HepG2 (cell line): ENCODE measurements around the gene PFKP. TPM values are rescaled to one million over a fixed set of nuclear protein-coding genes. Genes with fewer than 3 reads are reported as not detected.
"Not testable (repeated sequence)": the region's sequence is repeated elsewhere in the genome, so short reads cannot be mapped to it uniquely, and the experiment has no call there.

Source experiments
- ATAC-seq: fragments of 200-7000 bp; cut with Tn5 transposase; 3 replicates; pipeline ENCODE4 v1.9.1; 2020; ENCODE audit warnings: mild to moderate bottlenecking, moderate library complexity
- BruUV-seq: library from RNA; stranded (reverse); fragments of 400-500 nt; replicated peaks from 2 replicates; lab custom pipeline; 2021; lab: Mats Ljungman, UMichigan
- CTCF ChIA-PET: fragments of 300-600 bp; formaldehyde crosslinking; extraction: SDS; loops from one replicate; lab custom pipeline; 2021; ENCODE audit warnings: low total read pairs, inconsistent platforms, low intra/inter-chr PET ratio; lab: Yijun Ruan, JAX
- POLR2A ChIA-PET: fragments of 350-600 bp; sonication (Branson Sonifier 250); formaldehyde crosslinking; loops from one replicate; lab custom pipeline; 2020; ENCODE audit warnings: antibody characterized with exemption, inconsistent platforms; lab: Yijun Ruan, JAX
- DNase-seq: peaks from one replicate; pipeline ENCODE4 v3.0.0-alpha.2; 2015; ENCODE audit warnings: low spot score
- FAIRE-seq: peaks from 3 replicates; lab custom pipeline; 2011; peaks lifted over from hg19 to GRCh38; lab: Jason Lieb, UNC
- H2AFZ ChIP-seq: one replicate; pipeline ENCODE4 v1.6.1; 2011; ENCODE audit warnings: low read length, inconsistent platforms
- H3K27ac ChIP-seq: fragments of 300-600 bp; 3 replicates; pipeline ENCODE4 v1.8.0; 2011; ENCODE audit warnings: mixed run types, mild to moderate bottlenecking, mixed read lengths, low read length, inconsistent platforms; ENCODE audit not compliant: insufficient read depth; ENCODE audit errors: extremely low read length
- H3K27me3 ChIP-seq, 2 experiments: fragments of 200-600 bp in 1 of 2; 2 replicates in 1 of 2; 3 replicates in 1 of 2; pipeline versions ENCODE4 v1.6.0 to v1.8.0; 2011; ENCODE audit warnings: low read length in 2 of 2, mild to moderate bottlenecking in 2 of 2, moderate library complexity in 2 of 2, inconsistent platforms in 1 of 2; ENCODE audit not compliant: insufficient read depth in 2 of 2, control insufficient read depth in 1 of 2
- H3K36me3 ChIP-seq, 2 experiments: fragments of 200-600 bp in 1 of 2; replicated peaks in 1 of 2; 2 replicates in 1 of 2; 3 replicates in 1 of 2; pipeline versions ENCODE4 v1.5.1 to v1.8.0; 2011; ENCODE audit warnings: low read length in 2 of 2, inconsistent platforms in 1 of 2; ENCODE audit not compliant: insufficient read depth in 2 of 2, control insufficient read depth in 1 of 2
- H3K4me1 ChIP-seq: 2 replicates; pipeline ENCODE4 v1.5.1; 2012; ENCODE audit warnings: low read length, inconsistent platforms; ENCODE audit not compliant: insufficient read depth
- H3K4me2 ChIP-seq: 2 replicates; pipeline ENCODE4 v1.6.0; 2011; ENCODE audit warnings: low read depth, low read length, inconsistent platforms
- H3K4me3 ChIP-seq, 3 experiments: fragments of 200-600 bp in 1 of 3; sonication (generic), shearing (Covaris generic) in 1 of 3; replicated peaks in 1 of 3; 2 replicates each; pipeline ENCODE4 v1.5.1; 2011 to 2016; ENCODE audit warnings: low read length in 3 of 3, inconsistent platforms in 2 of 3, low read depth in 2 of 3, mild to moderate bottlenecking in 2 of 3, control low read depth in 1 of 3, mixed read lengths in 1 of 3; ENCODE audit not compliant: insufficient read depth in 1 of 3
- H3K79me2 ChIP-seq: one replicate; pipeline ENCODE4 v1.6.1; 2011; ENCODE audit warnings: low read length, inconsistent platforms; ENCODE audit not compliant: insufficient read depth
- H3K9ac ChIP-seq: 2 replicates; pipeline ENCODE4 v1.6.0; 2011; ENCODE audit warnings: mild to moderate bottlenecking, low read depth, low read length, inconsistent platforms; ENCODE audit not compliant: insufficient read depth
- H3K9me3 ChIP-seq: 2 replicates; pipeline ENCODE4 v1.5.1; 2012; ENCODE audit warnings: mild to moderate bottlenecking, low read length
- H4K20me1 ChIP-seq: 2 replicates; pipeline ENCODE4 v1.6.0; 2011; ENCODE audit warnings: inconsistent platforms, mild to moderate bottlenecking, low read length, moderate library complexity; ENCODE audit not compliant: insufficient read depth
- NFATC3 ChIP-seq: sonication (generic); formaldehyde crosslinking; IDR thresholded peaks from 2 replicates; pipeline ENCODE4 v1.5.1; 2020; ENCODE audit warnings: mild to moderate bottlenecking, missing genetic modification reagents
- ZMYM2 ChIP-seq: sonication (generic); formaldehyde crosslinking; IDR thresholded peaks from 2 replicates; pipeline ENCODE4 v1.8.0; 2022; ENCODE audit warnings: mild to moderate bottlenecking, missing genetic modification reagents
- WGBS: methylation state at CpG from one replicate; pipeline ENCODE4 v1.1.6; 2017; ENCODE audit warnings: low lambda C conversion rate; 5-methylcytosine and 5-hydroxymethylcytosine counted together
- in situ Hi-C: cut with HindIII; loops from 2 replicates; pipeline ENCODE4 v1.10.0; 2017; ENCODE audit warnings: low pct_unique_long_range_greater_than_20kb; ENCODE audit not compliant: extremely low pct_ligation_motif_present
- intact Hi-C: fragments of 100-400 bp; cut with micrococcal nuclease; formaldehyde crosslinking; loops from one replicate; pipeline ENCODE4 v1.10.0; 2022; ENCODE audit not compliant: unreplicated experiment
- polyA plus RNA-seq, 8 experiments: library from polyadenylated mRNA; depleted of rRNA in 3 of 8; stranded (reverse) in 7 of 8; unstranded in 1 of 8; fragments of >200 nt; fragmentation: Illumina TruSeq in 4 of 8; extraction: Trizol in 4 of 8; gene quantifications; 2 replicates each; pipeline versions ENCODE4 v1.2.1 to v1.2.3, GENCODE V29; 2011 to 2016; ENCODE audit warnings: low read depth in 4 of 8, missing spikeins in 1 of 8, mixed read lengths in 1 of 8; ENCODE audit not compliant: insufficient read depth in 1 of 8
- total RNA-seq, 5 experiments: library from RNA; depleted of rRNA; stranded (reverse); fragments of >200 nt; fragmentation: Illumina TruSeq; extraction: Trizol; gene quantifications; 2 replicates each; pipeline ENCODE4 v1.2.3, GENCODE V29; 2016; ENCODE audit warnings: low read depth in 1 of 5
- TF ChIP-seq, protein P1 (sequence below): sonication (generic); formaldehyde crosslinking; IDR thresholded peaks from 2 replicates; pipeline ENCODE4 v1.4.0; 2020; ENCODE audit warnings: low read depth, mild to moderate bottlenecking, missing genetic modification reagents
- TF ChIP-seq, protein P2 (sequence below): sonication (generic); formaldehyde crosslinking; IDR thresholded peaks from 2 replicates; pipeline ENCODE4 v1.8.0; 2022; ENCODE audit warnings: mild to moderate bottlenecking, missing genetic modification reagents, borderline replicate concordance

PFKP gene
- total and polyA plus RNA-seq, 2 of the 13 experiments (the other 11 are each of a cell fraction or from before 2014, with no cell fraction given) = 0.80 to 2.4 TPM

- in situ Hi-C loops (no loop called here), intact Hi-C loops (no loop called here)
- TF ChIP-seq ZMYM2 (no peak), NFATC3 (CRISPR knock-in tag) (no peak)
- TF ChIP-seq, protein P1, sequence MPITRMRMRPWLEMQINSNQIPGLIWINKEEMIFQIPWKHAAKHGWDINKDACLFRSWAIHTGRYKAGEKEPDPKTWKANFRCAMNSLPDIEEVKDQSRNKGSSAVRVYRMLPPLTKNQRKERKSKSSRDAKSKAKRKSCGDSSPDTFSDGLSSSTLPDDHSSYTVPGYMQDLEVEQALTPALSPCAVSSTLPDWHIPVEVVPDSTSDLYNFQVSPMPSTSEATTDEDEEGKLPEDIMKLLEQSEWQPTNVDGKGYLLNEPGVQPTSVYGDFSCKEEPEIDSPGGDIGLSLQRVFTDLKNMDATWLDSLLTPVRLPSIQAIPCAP = no peak
- TF ChIP-seq, protein P2, sequence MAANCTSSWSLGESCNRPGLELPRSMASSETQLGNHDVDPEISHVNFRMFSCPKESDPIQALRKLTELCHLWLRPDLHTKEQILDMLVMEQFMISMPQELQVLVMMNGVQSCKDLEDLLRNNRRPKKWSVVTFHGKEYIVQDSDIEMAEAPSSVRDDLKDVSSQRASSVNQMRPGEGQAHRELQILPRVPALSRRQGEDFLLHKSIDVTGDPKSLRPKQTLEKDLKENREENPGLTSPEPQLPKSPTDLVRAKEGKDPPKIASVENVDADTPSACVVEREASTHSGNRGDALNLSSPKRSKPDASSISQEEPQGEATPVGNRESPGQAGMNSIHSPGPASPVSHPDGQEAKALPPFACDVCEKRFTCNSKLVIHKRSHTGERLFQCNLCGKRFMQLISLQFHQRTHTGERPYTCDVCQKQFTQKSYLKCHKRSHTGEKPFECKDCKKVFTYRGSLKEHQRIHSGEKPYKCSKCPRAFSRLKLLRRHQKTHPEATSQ = no peak
- Histone ChIP-seq H3K36me3 (no peaks in the 10 kb centered on the region), H3K4me3 (no peak overlapping the region), H3K9ac (no peak overlapping the region), H3K4me2 (no peak overlapping the region), H3K9me3 (no peaks in the 10 kb centered on the region), H4K20me1 (no peaks in the 10 kb centered on the region), H3K4me1 (peaks cover 9% of the 10 kb centered on the region), H3K27me3 (peaks cover 0 to 7% of the 10 kb centered on the region in 2 experiments; a peak in 2 of 5 replicates), H3K79me2 (no peaks in the 10 kb centered on the region), H2AFZ (no peak overlapping the region), H3K27ac (no peak overlapping the region)
- no peak for DNase-seq
- CTCF ChIA-PET = no interaction called here
- FAIRE-seq = no peak
- no peak for ATAC-seq
- WGBS = 49% methylated on average over 4 of the region's 4 CpGs
- POLR2A ChIA-PET = no interaction called here
- no TSS peak for BruUV-seq
Measured at GRCh38 chr10:3060481-3060889, 6.9 kb upstream of the PFKP start.

DNA sequence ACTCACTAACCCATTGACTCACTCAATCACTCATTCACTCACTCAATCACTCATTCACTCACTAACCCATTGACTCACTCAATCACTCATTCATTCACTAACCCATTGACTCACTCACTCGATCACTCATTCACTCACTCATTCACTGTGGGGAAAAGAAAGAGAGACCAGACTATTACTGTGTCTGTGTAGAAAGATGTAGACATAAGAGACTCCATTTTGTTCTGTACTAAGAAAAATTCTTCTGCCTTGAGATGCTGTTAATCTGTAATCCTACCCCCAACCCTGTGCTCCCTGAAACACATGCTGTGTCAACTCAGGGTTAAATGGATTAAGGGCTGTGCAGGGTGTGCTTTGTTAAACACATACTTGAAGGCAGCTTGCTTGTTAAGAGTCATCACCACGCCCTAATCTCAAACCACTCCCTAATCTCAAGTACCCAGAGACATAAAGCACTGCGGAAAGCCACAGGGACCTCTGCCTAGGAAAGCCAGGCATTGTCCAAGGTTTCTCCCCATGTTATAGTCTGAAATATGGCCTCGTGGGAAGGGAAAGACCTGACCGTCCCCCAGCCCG lies 5.9 kb upstream of the PFKP start:
- 19% methylated on average over 2 of the region's 6 CpGs for WGBS
- peaks cover 0 to 14% of the 10 kb centered on the region in 2 experiments; a peak in 2 of 5 replicates for H3K27me3 ChIP-seq
- H3K79me2 ChIP-seq, H2AFZ ChIP-seq, H3K9ac ChIP-seq, H3K4me2 ChIP-seq, H3K4me3 ChIP-seq, intact Hi-C loops, POLR2A ChIA-PET, H4K20me1 ChIP-seq, H3K4me1 ChIP-seq, H3K9me3 ChIP-seq, H3K27ac ChIP-seq, FAIRE-seq, DNase-seq, CTCF ChIA-PET, H3K36me3 ChIP-seq, ATAC-seq, BruUV-seq, in situ Hi-C loops: not testable (repeated sequence)
